Measurements from ENCODE around the gene RNF135.
"Not testable (repeated sequence)": the region's sequence is repeated elsewhere in the genome, so short reads cannot be mapped to it uniquely, and the experiment has no call there.

The RNF135 gene, protein sequence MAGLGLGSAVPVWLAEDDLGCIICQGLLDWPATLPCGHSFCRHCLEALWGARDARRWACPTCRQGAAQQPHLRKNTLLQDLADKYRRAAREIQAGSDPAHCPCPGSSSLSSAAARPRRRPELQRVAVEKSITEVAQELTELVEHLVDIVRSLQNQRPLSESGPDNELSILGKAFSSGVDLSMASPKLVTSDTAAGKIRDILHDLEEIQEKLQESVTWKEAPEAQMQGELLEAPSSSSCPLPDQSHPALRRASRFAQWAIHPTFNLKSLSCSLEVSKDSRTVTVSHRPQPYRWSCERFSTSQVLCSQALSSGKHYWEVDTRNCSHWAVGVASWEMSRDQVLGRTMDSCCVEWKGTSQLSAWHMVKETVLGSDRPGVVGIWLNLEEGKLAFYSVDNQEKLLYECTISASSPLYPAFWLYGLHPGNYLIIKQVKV

DNA sequence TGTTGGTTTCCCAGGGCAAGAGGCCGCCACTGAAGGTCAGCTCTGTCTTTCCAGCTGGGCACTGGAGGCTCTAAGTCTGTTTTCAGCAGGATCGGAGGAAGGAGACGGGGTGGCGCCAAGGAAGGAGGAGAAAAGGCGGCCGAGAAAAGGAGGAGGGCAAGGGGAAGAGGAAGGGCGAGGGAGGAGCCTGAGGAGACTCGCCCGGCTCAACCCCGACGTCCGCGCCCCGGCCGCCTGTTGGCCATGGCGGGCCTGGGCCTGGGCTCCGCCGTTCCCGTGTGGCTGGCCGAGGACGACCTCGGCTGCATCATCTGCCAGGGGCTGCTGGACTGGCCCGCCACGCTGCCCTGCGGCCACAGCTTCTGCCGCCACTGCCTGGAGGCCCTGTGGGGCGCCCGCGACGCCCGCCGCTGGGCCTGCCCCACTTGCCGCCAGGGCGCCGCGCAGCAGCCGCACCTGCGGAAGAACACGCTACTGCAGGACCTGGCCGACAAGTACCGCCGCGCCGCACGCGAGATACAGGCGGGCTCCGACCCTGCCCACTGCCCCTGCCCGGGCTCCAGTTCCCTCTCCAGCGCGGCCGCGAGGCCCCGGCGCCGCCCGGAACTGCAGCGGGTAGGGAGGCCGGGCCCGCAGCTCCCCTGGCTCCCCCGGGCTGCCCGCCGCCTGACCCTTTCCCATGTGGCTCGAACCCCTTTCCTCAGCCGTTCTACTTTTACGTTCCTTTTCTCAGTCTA is at the start of gene RNF135:
TSS of gene RNF135 (plus strand) at position 209 of the 737 bp plus-strand sequence. CDS start at position 244, 35 bp downstream.
- DNase-seq, result peak; percentile 83

GRCh38 chr17:30921544-30922196 is 49.2 kb upstream of the RNF135 start, which contains the start of gene ADAP2:
TSS of gene ADAP2 (plus strand) at chr17:30921945. CDS start at chr17:30922015, 70 bp downstream.
- no peak for DNase-seq

- DNase-seq, result peak; percentile 56
Observed at GRCh38 chr17:30922235-30923030, 48.4 kb upstream of the RNF135 start.

- no peak for DNase-seq
Observed at GRCh38 chr17:30924341-30924740, 46.5 kb upstream of the RNF135 start.

DNA sequence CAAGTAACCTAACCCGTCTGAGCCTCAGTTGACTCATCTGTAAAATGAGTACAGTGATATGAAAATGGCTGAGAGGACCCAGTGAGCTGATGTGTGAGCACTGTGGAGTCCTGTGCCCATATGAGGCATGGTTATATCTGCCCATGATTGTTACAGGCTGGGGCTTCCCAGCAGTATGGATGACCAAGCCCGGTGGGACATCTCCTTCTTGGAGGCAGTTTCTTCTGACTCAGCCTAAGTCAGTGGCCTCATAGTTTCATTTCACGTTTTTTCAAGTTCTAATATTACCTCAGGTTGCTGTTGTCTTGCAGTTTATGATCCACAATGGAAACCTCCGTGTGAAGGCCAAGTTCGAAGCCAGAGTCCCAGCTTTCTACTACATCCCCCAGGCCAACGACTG is 44.3 kb upstream of the RNF135 start:
- no peak for DNase-seq

DNA sequence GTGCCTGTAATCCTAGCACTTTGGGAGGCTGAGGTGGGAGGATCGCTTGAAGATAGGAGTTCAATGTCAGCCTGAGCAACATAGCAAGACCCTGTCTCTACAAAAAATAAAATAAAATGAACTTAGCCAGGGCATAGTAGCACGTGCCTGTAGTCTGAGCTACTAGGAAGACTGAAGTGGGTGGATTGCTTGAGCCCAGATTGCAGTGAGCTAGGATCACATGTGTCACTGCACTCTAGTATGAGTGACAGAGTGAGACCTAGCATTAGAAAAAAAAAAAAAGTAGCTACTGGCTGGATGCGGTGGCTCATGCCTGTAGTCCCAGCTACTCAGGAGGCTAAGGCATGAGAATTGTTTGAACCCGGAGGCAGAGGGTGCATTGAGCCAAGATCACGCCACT is 43.1 kb upstream of the RNF135 start:
- DNase-seq, result no peak

- DNase-seq, result no peak
Observed at GRCh38 chr17:30928584-30928983, 42.3 kb upstream of the RNF135 start.

- DNase-seq, result no peak
Observed at GRCh38 chr17:30929081-30929633, 41.7 kb upstream of the RNF135 start.

DNA sequence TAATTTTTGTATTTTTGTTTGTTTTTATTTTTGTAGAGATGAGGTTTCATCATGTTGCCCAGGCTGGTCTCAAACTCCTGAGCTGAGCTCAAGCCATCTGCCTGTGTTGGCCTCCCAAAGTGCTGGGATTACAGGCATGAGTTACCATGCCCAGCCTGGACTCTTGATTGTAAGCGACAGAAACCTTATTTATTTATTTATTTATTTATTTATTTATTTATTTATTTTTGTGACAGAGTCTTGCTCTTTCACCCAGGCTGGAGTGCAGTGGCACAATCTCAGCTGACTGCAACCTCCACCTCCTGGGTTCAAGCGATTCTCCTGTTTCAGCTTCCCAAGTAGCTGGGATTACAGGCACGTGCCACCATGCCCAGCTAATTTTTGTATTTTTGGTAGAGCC is 41.0 kb upstream of the RNF135 start:
- DNase-seq, result not testable (repeated sequence)

DNA sequence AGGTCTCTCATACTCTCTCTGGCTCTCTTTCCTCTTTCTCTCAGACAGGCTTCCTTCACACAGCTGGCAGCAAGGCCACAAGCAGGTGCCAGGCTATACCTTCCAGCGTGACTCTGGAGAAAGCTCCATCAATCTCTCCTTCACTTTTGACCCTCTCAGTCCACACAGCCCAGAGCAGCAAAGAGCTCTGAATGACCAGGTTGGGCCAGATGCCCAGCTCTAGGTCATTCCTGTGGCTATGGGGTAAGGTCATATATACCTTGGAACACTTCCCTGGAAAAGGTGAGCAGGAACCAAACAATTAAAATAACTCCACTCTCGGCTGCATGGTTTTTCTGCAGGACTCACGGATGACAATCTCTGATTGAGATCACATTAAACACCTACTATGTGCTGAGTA is 40.3 kb upstream of the RNF135 start:
- no peak for DNase-seq

DNA sequence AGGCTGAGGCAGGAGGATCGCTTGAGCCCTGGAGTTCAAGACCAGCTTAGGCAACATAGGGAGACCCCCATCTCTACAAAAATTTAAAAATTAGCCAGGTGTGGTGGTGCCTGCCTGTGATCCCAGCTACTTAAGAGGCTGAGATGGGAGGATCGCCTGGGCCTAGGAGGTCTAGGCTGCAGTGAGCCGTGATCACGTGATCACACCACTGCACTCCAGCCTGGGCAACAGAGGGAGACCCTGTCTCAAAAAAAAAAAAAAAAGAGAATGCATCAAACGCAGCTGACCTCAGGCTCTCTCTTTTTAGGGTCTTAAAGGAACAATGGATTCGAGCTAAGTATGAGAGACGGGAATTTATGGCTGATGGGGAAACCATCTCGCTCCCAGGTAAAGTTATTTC is 39.3 kb upstream of the RNF135 start:
- DNase-seq, result not testable (repeated sequence)

DNA sequence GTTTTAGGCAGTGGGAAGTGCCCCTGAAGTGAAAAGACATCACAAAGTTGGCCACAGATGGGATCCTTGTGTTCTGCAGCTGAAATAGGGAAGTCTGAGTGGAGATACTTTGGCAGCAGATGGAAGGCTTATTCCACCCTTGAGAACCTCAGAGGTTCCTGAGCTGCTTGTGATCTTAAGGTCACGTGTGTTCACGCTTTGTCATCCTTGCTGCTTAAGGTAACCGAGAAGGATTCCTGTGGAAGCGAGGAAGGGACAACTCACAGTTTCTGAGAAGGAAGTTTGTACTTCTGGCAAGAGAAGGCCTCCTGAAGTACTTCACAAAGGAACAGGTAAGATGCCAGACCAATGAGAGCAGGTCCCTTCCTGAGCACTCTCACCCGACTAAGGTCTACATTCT is 36.9 kb upstream of the RNF135 start:
- no peak for DNase-seq

GRCh38 chr17:30939051-30939689 is 31.7 kb upstream of the RNF135 start:
- DNase-seq, result no peak

- DNase-seq, result no peak
Observed at GRCh38 chr17:30942308-30943079, 28.3 kb upstream of the RNF135 start.

- DNase-seq, result no peak
Observed at GRCh38 chr17:30947796-30948195, 23.0 kb upstream of the RNF135 start.

- no peak for DNase-seq
Observed at GRCh38 chr17:30950189-30950588, 20.6 kb upstream of the RNF135 start.

DNA sequence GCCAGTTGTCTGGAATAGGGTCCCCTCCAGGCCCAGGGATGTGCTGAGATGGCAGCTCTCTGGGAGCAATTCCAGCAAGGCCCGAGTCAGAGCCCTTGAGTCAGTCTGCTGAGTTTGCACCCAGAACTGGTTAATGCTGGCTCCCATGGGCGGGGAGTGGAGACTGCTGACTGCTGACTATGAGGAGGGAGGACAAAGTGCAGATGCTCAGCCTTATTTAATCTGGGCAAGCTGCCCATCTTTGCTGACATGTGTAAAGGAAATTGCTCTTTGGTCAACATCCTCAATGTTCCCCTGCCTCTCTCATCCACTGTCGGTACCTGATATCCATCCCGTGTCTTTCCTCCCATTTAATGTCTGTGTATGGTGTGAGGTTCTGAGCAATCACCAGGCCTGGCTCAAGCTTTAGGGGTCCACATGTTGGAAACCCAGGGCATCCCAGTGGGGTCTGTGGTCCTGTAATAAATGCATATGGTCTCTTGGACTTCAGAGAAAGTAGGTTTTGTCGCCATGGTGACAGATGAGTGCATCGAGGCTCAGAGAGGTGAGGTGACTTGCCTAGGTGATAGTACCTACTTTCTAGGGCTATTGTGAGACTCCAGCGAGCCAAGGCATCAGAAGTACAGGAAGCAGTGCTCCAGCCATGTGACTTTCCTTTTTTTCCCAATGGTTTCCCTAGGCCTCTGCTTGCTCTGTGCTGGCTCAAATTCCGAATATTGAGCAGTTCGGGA is 20.0 kb upstream of the RNF135 start:
- no peak for DNase-seq

DNA sequence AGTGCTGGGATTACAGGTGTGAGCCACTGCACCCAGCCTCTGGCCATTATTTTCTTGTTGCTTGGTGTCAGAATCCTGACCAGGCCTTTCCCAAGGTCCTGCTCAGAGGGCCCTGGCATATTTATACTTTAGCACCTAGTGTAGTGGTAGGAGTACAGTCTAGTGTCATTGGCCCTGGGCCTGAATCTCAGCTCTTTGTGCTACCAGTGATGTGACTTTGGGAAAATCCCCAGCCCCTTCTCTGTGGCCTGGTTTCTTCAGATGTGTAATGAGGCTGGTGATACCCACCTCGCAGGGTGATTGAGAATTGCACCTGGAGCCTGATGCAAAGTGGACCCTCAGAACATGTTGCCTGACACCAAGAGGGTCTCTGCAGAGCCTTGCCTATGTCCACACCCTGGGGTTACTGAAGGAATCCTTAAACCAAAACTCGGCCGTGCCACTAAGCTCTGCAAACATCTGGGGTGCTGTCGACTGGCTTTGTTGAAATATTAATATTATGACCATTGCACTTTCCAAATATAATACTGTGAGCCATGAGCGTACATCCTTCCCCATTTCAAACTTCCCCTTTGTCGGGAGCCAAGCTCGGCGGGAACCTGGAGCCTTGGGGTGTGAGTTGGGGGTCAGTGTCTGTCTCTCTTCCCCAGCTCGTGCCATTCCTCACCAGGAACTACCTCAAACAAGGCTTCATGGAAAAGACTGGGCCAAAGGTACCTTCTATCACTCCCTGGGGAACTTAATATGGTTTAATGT is 18.0 kb upstream of the RNF135 start:
- no peak for DNase-seq

DNA sequence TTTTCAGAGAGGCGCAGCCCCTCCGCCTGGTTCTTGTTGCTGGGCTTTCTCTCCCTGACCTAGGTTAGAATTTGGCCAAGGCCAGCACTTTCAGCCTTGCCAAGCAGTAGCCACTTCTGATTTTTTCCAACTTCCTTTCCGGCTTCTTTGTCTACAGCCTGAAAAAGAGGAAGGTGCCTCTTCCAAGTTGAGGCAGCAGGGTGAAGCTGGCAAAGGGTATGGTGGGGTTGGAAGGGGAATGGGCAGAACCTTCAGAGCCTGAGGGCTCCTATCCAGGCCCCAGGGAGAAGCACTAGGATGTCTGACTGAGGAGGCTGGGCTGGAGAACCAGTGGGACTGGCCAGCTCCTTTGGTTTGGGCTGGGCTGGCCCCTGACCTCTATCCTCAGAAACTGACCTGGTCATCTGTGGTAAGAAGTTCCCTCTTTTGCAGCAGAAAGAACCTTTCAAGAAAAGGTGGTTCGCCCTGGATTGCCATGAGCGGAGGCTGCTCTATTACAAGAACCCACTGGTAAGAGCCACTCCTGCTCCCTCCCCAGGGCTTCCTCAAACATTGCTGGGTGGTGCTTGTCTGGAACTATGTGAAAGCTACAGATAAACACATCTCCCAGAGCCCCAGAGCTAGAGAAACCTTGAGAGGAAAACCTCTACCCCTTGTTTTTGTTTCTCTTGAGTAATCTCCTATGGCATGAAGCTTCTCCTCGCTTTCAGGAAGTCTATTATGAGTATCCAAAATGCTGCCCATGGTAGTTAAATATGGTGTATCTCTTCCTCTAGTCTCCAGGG is 16.6 kb upstream of the RNF135 start:
- DNase-seq, result no peak
